Immature natural killer cell (primary cell): Measurements from ENCODE around the gene ARHGEF5. TPM values are rescaled to one million over a fixed set of nuclear protein-coding genes. Genes with fewer than 3 reads are reported as not detected.
"Not testable (repeated sequence)": the region's sequence is repeated elsewhere in the genome, so short reads cannot be mapped to it uniquely, and the experiment has no call there.

Experiments
- DNase-seq, 3 donors: peaks; one replicate each; pipeline ENCODE4 v3.0.0; 2022; ENCODE audit warnings: mixed read lengths in 1 of 3
- H3K27ac Mint-ChIP-seq, 6 donors: one replicate each; pipeline ENCODE4 v1.8.0; 2020; ENCODE audit warnings: mixed read lengths in 6 of 6, mild to moderate bottlenecking in 5 of 6, inconsistent platforms in 4 of 6, moderate library complexity in 3 of 6
- H3K27me3 Mint-ChIP-seq, 3 donors: one replicate each; pipeline ENCODE4 v1.8.0; 2020 to 2021; ENCODE audit warnings: low read depth in 3 of 3, mild to moderate bottlenecking in 3 of 3, mixed read lengths in 3 of 3, moderate library complexity in 3 of 3, inconsistent platforms in 1 of 3
- H3K36me3 Mint-ChIP-seq, 3 donors: one replicate each; pipeline ENCODE4 v1.8.0; 2020; ENCODE audit warnings: mixed read lengths in 3 of 3, inconsistent platforms in 2 of 3, mild to moderate bottlenecking in 2 of 3
- H3K4me1 Mint-ChIP-seq, 2 donors: one replicate each; pipeline ENCODE4 v1.8.0; 2020; ENCODE audit warnings: inconsistent platforms in 2 of 2, mild to moderate bottlenecking in 2 of 2, mixed read lengths in 2 of 2, moderate library complexity in 1 of 2
- H3K4me3 Mint-ChIP-seq, 5 donors: one replicate each; pipeline ENCODE4 v1.8.0; 2020; ENCODE audit warnings: mild to moderate bottlenecking in 5 of 5, mixed read lengths in 5 of 5, inconsistent platforms in 3 of 5, moderate library complexity in 3 of 5
- H3K9me3 Mint-ChIP-seq, 6 donors: one replicate each; pipeline ENCODE4 v1.8.0; 2020; ENCODE audit warnings: mild to moderate bottlenecking in 6 of 6, mixed read lengths in 6 of 6, inconsistent platforms in 4 of 6, moderate library complexity in 3 of 6
- polyA plus RNA-seq, 3 donors: library from polyadenylated mRNA; unstranded; fragments of 300-500 nt; fragmentation: Illumina TruSeq; gene quantifications; one replicate each; pipeline ENCODE4 v1.2.3, GENCODE V29; 2021

Gene ARHGEF5
- polyA plus RNA-seq = under 1 TPM in 1 of 3 donors, not detected in 2; 0.27 TPM

- peak within 1 kb of the TSS in 2 of 6 donors; percentile 8 to 53 for H3K27ac Mint-ChIP-seq
- not testable (repeated sequence) for H3K9me3 Mint-ChIP-seq, DNase-seq, H3K4me1 Mint-ChIP-seq, H3K36me3 Mint-ChIP-seq, H3K27me3 Mint-ChIP-seq
- H3K4me3 Mint-ChIP-seq = peak within 1 kb of the TSS; percentile 76 to 83 (median 79)
Observed at GRCh38 chr7:144355176-144355822, at the start of gene ARHGEF5. TSS of gene ARHGEF5 (plus strand) at chr7:144355402. CDS start at chr7:144362670, 7,268 bp downstream.

GRCh38 chr7:144309702-144310101 is 45.5 kb upstream of the ARHGEF5 start:
- H3K4me3 Mint-ChIP-seq, H3K9me3 Mint-ChIP-seq, DNase-seq, H3K36me3 Mint-ChIP-seq, H3K27me3 Mint-ChIP-seq, H3K27ac Mint-ChIP-seq, H3K4me1 Mint-ChIP-seq: not testable (repeated sequence)

GRCh38 chr7:144311218-144311617 is 44.0 kb upstream of the ARHGEF5 start:
- not testable (repeated sequence) for H3K9me3 Mint-ChIP-seq, H3K36me3 Mint-ChIP-seq, H3K4me3 Mint-ChIP-seq, H3K4me1 Mint-ChIP-seq, H3K27ac Mint-ChIP-seq, DNase-seq, H3K27me3 Mint-ChIP-seq

GRCh38 chr7:144311872-144312469 is 43.2 kb upstream of the ARHGEF5 start, which contains the start of gene OR2A1:
TSS of gene OR2A1 (plus strand) at chr7:144312419. CDS start at chr7:144318125, 5,706 bp downstream.
- not testable (repeated sequence) for DNase-seq, H3K27me3 Mint-ChIP-seq, H3K9me3 Mint-ChIP-seq, H3K36me3 Mint-ChIP-seq, H3K27ac Mint-ChIP-seq, H3K4me3 Mint-ChIP-seq, H3K4me1 Mint-ChIP-seq

GRCh38 chr7:144317537-144317936 is 37.7 kb upstream of the ARHGEF5 start:
- not testable (repeated sequence) for H3K9me3 Mint-ChIP-seq, H3K27me3 Mint-ChIP-seq, H3K4me3 Mint-ChIP-seq, H3K36me3 Mint-ChIP-seq, H3K27ac Mint-ChIP-seq, DNase-seq, H3K4me1 Mint-ChIP-seq

GRCh38 chr7:144319547-144319946 is 35.7 kb upstream of the ARHGEF5 start:
- not testable (repeated sequence) for H3K9me3 Mint-ChIP-seq, H3K27me3 Mint-ChIP-seq, H3K4me3 Mint-ChIP-seq, H3K4me1 Mint-ChIP-seq, H3K36me3 Mint-ChIP-seq, H3K27ac Mint-ChIP-seq, DNase-seq

- not testable (repeated sequence) for H3K36me3 Mint-ChIP-seq, H3K27me3 Mint-ChIP-seq
Observed at GRCh38 chr7:144321677-144322206, 33.5 kb upstream of the ARHGEF5 start.

GRCh38 chr7:144323359-144323758 is 31.8 kb upstream of the ARHGEF5 start:
- not testable (repeated sequence) for H3K4me3 Mint-ChIP-seq, H3K27me3 Mint-ChIP-seq

More at GRCh38 chr7:144321677-144322206, 33.5 kb upstream of the ARHGEF5 start:
- not testable (repeated sequence) for DNase-seq, H3K4me3 Mint-ChIP-seq, H3K4me1 Mint-ChIP-seq, H3K9me3 Mint-ChIP-seq, H3K27ac Mint-ChIP-seq

GRCh38 chr7:144325868-144326267 is 29.3 kb upstream of the ARHGEF5 start:
- H3K9me3 Mint-ChIP-seq, H3K4me3 Mint-ChIP-seq, H3K27ac Mint-ChIP-seq, H3K36me3 Mint-ChIP-seq, H3K4me1 Mint-ChIP-seq, DNase-seq, H3K27me3 Mint-ChIP-seq: not testable (repeated sequence)

More at GRCh38 chr7:144323359-144323758, 31.8 kb upstream of the ARHGEF5 start:
- not testable (repeated sequence) for DNase-seq, H3K4me1 Mint-ChIP-seq, H3K9me3 Mint-ChIP-seq, H3K27ac Mint-ChIP-seq, H3K36me3 Mint-ChIP-seq

GRCh38 chr7:144330044-144330443 is 25.2 kb upstream of the ARHGEF5 start:
- not testable (repeated sequence) for H3K27me3 Mint-ChIP-seq, H3K36me3 Mint-ChIP-seq, H3K4me3 Mint-ChIP-seq, DNase-seq, H3K9me3 Mint-ChIP-seq, H3K27ac Mint-ChIP-seq, H3K4me1 Mint-ChIP-seq

- not testable (repeated sequence) for H3K4me3 Mint-ChIP-seq, H3K4me1 Mint-ChIP-seq
Observed at GRCh38 chr7:144331221-144331995, 23.8 kb upstream of the ARHGEF5 start.

GRCh38 chr7:144331996-144332288 is 23.3 kb upstream of the ARHGEF5 start:
- H3K27ac Mint-ChIP-seq, H3K9me3 Mint-ChIP-seq, DNase-seq, H3K36me3 Mint-ChIP-seq, H3K27me3 Mint-ChIP-seq, H3K4me3 Mint-ChIP-seq, H3K4me1 Mint-ChIP-seq: not testable (repeated sequence)

More at GRCh38 chr7:144331221-144331995, 23.8 kb upstream of the ARHGEF5 start:
- not testable (repeated sequence) for H3K9me3 Mint-ChIP-seq, H3K36me3 Mint-ChIP-seq, DNase-seq, H3K27me3 Mint-ChIP-seq, H3K27ac Mint-ChIP-seq

GRCh38 chr7:144348625-144349024 is 6.6 kb upstream of the ARHGEF5 start:
- H3K4me1 Mint-ChIP-seq, DNase-seq, H3K4me3 Mint-ChIP-seq, H3K27ac Mint-ChIP-seq, H3K36me3 Mint-ChIP-seq, H3K27me3 Mint-ChIP-seq, H3K9me3 Mint-ChIP-seq: not testable (repeated sequence)

GRCh38 chr7:144351667-144352066 is 3.5 kb upstream of the ARHGEF5 start:
- not testable (repeated sequence) for H3K27ac Mint-ChIP-seq, H3K9me3 Mint-ChIP-seq, H3K27me3 Mint-ChIP-seq, H3K4me1 Mint-ChIP-seq, H3K4me3 Mint-ChIP-seq, DNase-seq, H3K36me3 Mint-ChIP-seq
